ENCODE data around the gene SLC38A2. TPM values are rescaled to one million over a fixed set of nuclear protein-coding genes. Genes with fewer than 3 reads are reported as not detected.

Gene SLC38A2
- total RNA-seq (2014; rRNA removed; shearing (Covaris generic)) (665 and 718 TPM in 2 replicates), polyA plus RNA-seq (2016; fragmentation: Nextera tagmentation; extraction: Ambion mirVana) (168 and 181 TPM in 2 replicates)
- long read RNA-seq, full-length matches to known transcripts, result 8 of 15 reads
- long read RNA-seq, partial matches to known transcripts, result 1 of 15 reads
- long read RNA-seq, other reads (novel, unspliced or antisense), result 6 of 15 reads

DNA sequence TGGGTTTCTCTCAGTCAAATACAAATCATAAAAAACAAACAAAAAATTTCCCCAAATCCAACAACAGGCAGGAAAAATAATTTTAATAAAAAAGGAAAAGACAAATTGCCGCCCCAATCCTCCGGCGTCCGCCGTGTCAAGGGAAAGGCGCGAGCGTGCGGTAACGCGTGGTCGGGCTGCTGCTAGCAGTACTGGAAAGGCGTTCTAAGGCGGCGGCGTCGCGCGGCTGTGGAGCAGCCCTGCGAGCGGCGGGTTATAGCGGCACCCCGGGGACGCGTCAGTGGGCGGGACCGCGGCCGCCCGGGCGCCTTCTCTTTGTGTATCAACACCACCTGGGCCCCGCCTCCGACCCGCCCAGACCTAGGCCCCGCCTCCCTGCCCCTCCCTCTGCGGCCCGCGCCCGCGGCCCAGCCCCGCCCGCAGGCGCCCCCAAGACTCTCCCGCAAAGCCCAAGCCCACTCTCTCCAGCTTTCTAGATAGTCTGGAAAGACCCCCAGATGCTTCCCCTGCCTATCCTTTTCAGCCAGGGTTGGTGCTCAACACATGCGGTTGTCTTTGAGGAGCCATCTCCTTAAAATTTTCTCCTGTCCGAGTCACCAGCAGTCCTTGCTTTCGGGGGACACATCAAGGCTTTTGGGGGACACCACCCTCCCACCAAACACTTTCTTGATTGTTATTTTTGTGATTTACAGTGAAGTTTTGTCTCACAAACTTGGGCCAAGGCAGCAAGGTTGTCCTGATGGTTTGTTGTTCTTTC lies at the start of gene SLC38A2:
Gene SLC38A2, minus strand, starts transcription at position 230 of the 757 bp plus-strand sequence. CDS start 1,480 bp downstream, outside the sequence.
- peak within 1 kb of the TSS; percentile 91 for H3K4me2 ChIP-seq
- peak within 1 kb of the TSS; percentile 83 for H3K4me3 ChIP-seq
- peaks cover 34% of the 10 kb centered on the region for H3K36me3 ChIP-seq (ENCODE audit: insufficient read depth)
- peak within 1 kb of the TSS; percentile 99 for H3K27ac ChIP-seq (ENCODE audit: low read depth)
- Mint-ChIP-seq H3K36me3 (ENCODE audit: low read depth) (peaks cover 47% of the 10 kb centered on the region), H3K27me3 (ENCODE audit: insufficient read depth, low read depth, poor library complexity) (peaks cover 29% of the 10 kb centered on the region), H3K9me3 (peaks cover 9% of the 10 kb centered on the region; the same call in 2 of the 3 replicates), H3K4me3 (peak within 1 kb of the TSS; percentile 96), H3K27ac (peak within 1 kb of the TSS; percentile 99), H3K4me1 (peaks cover 40% of the 10 kb centered on the region)
- H3F3A ChIP-seq (replicated peaks; ENCODE audit: low read depth), result peaks cover 43% of the 10 kb centered on the region
- peaks cover 34% of the 10 kb centered on the region for H4K20me1 ChIP-seq (replicated peaks; ENCODE audit: insufficient read depth)
- H3K27me3 ChIP-seq (ENCODE audit: insufficient read depth), result no peaks in the 10 kb centered on the region
- peaks cover 39% of the 10 kb centered on the region for H3K4me1 ChIP-seq (ENCODE audit: insufficient read depth)
- peaks cover 49% of the 10 kb centered on the region for H3K79me2 ChIP-seq (replicated peaks; ENCODE audit: insufficient read depth)
- peaks cover 8% of the 10 kb centered on the region for H3K9me2 ChIP-seq (ENCODE audit: insufficient read depth)
- peak within 1 kb of the TSS; percentile 83; the same call in 1 of the 2 replicates for H2AFZ ChIP-seq
- ATAC-seq, result peak; percentile 79
- TF ChIP-seq ZNF331 (CRISPR knock-in tag; IDR thresholded peaks at IDR 0.05; ENCODE audit: low read depth) (no peak), ZNF114 (CRISPR knock-in tag; IDR thresholded peaks at IDR 0.05) (no peak), NANOG (IDR thresholded peaks at IDR 0.05; ENCODE audit: borderline replicate concordance) (no peak), CREB1 (CRISPR knock-in tag; IDR thresholded peaks at IDR 0.05; ENCODE audit: low read depth) (peak; percentile 87), EZH2phosphoT487 (IDR thresholded peaks at IDR 0.05; ENCODE audit: unreplicated experiment) (no peak), POLR2AphosphoS5 (IDR thresholded peaks at IDR 0.05; ENCODE audit: low read depth) (peak; percentile 100)
- TF ChIP-seq, protein P1, sequence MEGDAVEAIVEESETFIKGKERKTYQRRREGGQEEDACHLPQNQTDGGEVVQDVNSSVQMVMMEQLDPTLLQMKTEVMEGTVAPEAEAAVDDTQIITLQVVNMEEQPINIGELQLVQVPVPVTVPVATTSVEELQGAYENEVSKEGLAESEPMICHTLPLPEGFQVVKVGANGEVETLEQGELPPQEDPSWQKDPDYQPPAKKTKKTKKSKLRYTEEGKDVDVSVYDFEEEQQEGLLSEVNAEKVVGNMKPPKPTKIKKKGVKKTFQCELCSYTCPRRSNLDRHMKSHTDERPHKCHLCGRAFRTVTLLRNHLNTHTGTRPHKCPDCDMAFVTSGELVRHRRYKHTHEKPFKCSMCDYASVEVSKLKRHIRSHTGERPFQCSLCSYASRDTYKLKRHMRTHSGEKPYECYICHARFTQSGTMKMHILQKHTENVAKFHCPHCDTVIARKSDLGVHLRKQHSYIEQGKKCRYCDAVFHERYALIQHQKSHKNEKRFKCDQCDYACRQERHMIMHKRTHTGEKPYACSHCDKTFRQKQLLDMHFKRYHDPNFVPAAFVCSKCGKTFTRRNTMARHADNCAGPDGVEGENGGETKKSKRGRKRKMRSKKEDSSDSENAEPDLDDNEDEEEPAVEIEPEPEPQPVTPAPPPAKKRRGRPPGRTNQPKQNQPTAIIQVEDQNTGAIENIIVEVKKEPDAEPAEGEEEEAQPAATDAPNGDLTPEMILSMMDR (conservative IDR thresholded peaks at IDR 0.05; ENCODE audit: low read depth in 2 of 2), result no peak
- TF ChIP-seq, protein P2, sequence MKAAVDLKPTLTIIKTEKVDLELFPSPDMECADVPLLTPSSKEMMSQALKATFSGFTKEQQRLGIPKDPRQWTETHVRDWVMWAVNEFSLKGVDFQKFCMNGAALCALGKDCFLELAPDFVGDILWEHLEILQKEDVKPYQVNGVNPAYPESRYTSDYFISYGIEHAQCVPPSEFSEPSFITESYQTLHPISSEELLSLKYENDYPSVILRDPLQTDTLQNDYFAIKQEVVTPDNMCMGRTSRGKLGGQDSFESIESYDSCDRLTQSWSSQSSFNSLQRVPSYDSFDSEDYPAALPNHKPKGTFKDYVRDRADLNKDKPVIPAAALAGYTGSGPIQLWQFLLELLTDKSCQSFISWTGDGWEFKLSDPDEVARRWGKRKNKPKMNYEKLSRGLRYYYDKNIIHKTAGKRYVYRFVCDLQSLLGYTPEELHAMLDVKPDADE (IDR thresholded peaks at IDR 0.05), result 0 out of 2 replicates have a peak, but pooled peaks have one; percentile 53
- TF ChIP-seq, protein P3, sequence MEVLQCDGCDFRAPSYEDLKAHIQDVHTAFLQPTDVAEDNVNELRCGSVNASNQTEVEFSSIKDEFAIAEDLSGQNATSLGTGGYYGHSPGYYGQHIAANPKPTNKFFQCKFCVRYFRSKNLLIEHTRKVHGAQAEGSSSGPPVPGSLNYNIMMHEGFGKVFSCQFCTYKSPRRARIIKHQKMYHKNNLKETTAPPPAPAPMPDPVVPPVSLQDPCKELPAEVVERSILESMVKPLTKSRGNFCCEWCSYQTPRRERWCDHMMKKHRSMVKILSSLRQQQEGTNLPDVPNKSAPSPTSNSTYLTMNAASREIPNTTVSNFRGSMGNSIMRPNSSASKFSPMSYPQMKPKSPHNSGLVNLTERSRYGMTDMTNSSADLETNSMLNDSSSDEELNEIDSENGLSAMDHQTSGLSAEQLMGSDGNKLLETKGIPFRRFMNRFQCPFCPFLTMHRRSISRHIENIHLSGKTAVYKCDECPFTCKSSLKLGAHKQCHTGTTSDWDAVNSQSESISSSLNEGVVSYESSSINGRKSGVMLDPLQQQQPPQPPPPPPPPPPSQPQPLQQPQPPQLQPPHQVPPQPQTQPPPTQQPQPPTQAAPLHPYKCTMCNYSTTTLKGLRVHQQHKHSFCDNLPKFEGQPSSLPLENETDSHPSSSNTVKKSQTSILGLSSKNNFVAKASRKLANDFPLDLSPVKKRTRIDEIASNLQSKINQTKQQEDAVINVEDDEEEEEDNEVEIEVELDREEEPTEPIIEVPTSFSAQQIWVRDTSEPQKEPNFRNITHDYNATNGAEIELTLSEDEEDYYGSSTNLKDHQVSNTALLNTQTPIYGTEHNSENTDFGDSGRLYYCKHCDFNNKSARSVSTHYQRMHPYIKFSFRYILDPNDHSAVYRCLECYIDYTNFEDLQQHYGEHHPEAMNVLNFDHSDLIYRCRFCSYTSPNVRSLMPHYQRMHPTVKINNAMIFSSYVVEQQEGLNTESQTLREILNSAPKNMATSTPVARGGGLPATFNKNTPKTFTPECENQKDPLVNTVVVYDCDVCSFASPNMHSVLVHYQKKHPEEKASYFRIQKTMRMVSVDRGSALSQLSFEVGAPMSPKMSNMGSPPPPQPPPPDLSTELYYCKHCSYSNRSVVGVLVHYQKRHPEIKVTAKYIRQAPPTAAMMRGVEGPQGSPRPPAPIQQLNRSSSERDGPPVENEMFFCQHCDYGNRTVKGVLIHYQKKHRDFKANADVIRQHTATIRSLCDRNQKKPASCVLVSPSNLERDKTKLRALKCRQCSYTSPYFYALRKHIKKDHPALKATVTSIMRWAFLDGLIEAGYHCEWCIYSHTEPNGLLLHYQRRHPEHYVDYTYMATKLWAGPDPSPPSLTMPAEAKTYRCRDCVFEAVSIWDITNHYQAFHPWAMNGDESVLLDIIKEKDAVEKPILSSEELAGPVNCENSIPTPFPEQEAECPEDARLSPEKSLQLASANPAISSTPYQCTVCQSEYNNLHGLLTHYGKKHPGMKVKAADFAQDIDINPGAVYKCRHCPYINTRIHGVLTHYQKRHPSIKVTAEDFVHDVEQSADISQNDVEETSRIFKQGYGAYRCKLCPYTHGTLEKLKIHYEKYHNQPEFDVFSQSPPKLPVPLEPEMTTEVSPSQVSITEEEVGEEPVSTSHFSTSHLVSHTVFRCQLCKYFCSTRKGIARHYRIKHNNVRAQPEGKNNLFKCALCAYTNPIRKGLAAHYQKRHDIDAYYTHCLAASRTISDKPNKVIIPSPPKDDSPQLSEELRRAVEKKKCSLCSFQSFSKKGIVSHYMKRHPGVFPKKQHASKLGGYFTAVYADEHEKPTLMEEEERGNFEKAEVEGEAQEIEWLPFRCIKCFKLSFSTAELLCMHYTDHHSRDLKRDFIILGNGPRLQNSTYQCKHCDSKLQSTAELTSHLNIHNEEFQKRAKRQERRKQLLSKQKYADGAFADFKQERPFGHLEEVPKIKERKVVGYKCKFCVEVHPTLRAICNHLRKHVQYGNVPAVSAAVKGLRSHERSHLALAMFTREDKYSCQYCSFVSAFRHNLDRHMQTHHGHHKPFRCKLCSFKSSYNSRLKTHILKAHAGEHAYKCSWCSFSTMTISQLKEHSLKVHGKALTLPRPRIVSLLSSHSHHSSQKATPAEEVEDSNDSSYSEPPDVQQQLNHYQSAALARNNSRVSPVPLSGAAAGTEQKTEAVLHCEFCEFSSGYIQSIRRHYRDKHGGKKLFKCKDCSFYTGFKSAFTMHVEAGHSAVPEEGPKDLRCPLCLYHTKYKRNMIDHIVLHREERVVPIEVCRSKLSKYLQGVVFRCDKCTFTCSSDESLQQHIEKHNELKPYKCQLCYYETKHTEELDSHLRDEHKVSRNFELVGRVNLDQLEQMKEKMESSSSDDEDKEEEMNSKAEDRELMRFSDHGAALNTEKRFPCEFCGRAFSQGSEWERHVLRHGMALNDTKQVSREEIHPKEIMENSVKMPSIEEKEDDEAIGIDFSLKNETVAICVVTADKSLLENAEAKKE (CRISPR knock-in tag; IDR thresholded peaks at IDR 0.05), result no peak
- DNase-seq (ENCODE audit: low spot score), result peak; percentile 95

All from GM23338 (cell line).